Measurements from ENCODE around the gene CAMK1D. TPM values are rescaled to one million over a fixed set of nuclear protein-coding genes. Genes with fewer than 3 reads are reported as not detected.
"Not testable (repeated sequence)": the region's sequence is repeated elsewhere in the genome, so short reads cannot be mapped to it uniquely, and the experiment has no call there.

Gene CAMK1D
- polyA plus RNA-seq, 1 of the 3 experiments (the other 2 are of a cell fraction) = 4.1 TPM

GRCh38 chr10:12438919-12439692 is 89.8 kb downstream of the CAMK1D start:
- Histone ChIP-seq H3K9ac (no peak overlapping the region), H4K20me1 (ENCODE audit: insufficient read depth) (no peaks in the 10 kb centered on the region), H3K79me2 (ENCODE audit: insufficient read depth) (no peaks in the 10 kb centered on the region), H2AFZ (ENCODE audit: low read depth) (no peak overlapping the region), H3K9me3 (no peaks in the 10 kb centered on the region), H3K27me3 (ENCODE audit: insufficient read depth) (no peaks in the 10 kb centered on the region), H3K4me2 (no peak overlapping the region), H3K36me3 (replicated peaks in 1 of 2; ENCODE audit: control insufficient read depth in 1 of 2, insufficient read depth in 2 of 2, low read length in 1 of 2) (no peaks in the 10 kb centered on the region), H3K4me1 (ENCODE audit: control insufficient read depth in 1 of 2, insufficient read depth in 2 of 2, low read depth in 1 of 2, low read length in 1 of 2) (no peaks in the 10 kb centered on the region), H3F3A (replicated peaks; ENCODE audit: insufficient read depth) (no peaks in the 10 kb centered on the region), H3K9me2 (no peaks in the 10 kb centered on the region), H3K4me3 (ENCODE audit: low read depth in 2 of 2, low read length in 1 of 2) (no peak overlapping the region), H3K27ac (ENCODE audit: low read depth in 2 of 2, low read length in 1 of 2) (no peak overlapping the region)
- ChIA-PET POLR2A (no interaction called here), CTCF (no interaction called here)
- DNase-seq = no peak
- WGBS (ENCODE audit: low lambda C conversion rate) = 88% methylated on average over 16 of the region's 16 CpGs
- TF ChIP-seq RXRA (IDR thresholded peaks at IDR 0.05; ENCODE audit: borderline replicate concordance, low read depth) = no peak
- no peak for TF ChIP-seq RAD21 (IDR thresholded peaks at IDR 0.05; ENCODE audit: low read length)
- TF ChIP-seq ELF1 (IDR thresholded peaks at IDR 0.05) = no peak
- TF ChIP-seq RCOR1 (IDR thresholded peaks at IDR 0.05; ENCODE audit: low read length) = no peak
- TF ChIP-seq, protein P1, sequence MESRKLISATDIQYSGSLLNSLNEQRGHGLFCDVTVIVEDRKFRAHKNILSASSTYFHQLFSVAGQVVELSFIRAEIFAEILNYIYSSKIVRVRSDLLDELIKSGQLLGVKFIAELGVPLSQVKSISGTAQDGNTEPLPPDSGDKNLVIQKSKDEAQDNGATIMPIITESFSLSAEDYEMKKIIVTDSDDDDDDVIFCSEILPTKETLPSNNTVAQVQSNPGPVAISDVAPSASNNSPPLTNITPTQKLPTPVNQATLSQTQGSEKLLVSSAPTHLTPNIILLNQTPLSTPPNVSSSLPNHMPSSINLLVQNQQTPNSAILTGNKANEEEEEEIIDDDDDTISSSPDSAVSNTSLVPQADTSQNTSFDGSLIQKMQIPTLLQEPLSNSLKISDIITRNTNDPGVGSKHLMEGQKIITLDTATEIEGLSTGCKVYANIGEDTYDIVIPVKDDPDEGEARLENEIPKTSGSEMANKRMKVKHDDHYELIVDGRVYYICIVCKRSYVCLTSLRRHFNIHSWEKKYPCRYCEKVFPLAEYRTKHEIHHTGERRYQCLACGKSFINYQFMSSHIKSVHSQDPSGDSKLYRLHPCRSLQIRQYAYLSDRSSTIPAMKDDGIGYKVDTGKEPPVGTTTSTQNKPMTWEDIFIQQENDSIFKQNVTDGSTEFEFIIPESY (IDR thresholded peaks at IDR 0.05; ENCODE audit: borderline replicate concordance, low read depth) = no peak
- TF ChIP-seq NRF1 (IDR thresholded peaks at IDR 0.05; ENCODE audit: low read depth, low read length) = no peak
- TF ChIP-seq FOSL2 (IDR thresholded peaks at IDR 0.05; ENCODE audit: borderline replicate concordance, low read depth) = no peak
- TF ChIP-seq, protein P2, sequence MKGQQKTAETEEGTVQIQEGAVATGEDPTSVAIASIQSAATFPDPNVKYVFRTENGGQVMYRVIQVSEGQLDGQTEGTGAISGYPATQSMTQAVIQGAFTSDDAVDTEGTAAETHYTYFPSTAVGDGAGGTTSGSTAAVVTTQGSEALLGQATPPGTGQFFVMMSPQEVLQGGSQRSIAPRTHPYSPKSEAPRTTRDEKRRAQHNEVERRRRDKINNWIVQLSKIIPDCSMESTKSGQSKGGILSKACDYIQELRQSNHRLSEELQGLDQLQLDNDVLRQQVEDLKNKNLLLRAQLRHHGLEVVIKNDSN (IDR thresholded peaks at IDR 0.05; ENCODE audit: borderline replicate concordance, low read depth) = no peak

DNA sequence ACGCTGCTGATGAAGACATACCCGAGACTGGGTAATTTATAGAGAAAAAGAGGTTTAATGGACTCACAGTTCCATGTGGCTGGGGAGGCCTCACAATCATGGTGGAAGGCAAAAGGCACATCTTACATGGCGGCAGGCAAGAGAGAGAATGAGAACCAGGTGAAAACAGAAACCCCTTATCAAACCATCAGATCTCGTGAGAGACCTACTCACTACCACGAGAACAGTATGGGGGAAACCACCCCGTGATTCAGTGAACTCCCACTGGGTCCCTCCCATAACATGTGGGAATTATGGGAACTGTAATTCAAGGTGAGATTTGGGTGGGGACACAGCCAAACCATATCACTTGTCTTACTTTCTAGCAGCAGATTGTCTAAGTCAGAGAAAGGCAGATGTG is 90.4 kb downstream of the CAMK1D start:
- H4K20me1 ChIP-seq (ENCODE audit: insufficient read depth); H3K9me2 ChIP-seq; CTCF ChIA-PET; H3K79me2 ChIP-seq (ENCODE audit: insufficient read depth); H3K36me3 ChIP-seq (replicated peaks in 1 of 2; ENCODE audit: control insufficient read depth in 1 of 2, insufficient read depth in 2 of 2, low read length in 1 of 2); H3K9me3 ChIP-seq; H3K27me3 ChIP-seq (ENCODE audit: insufficient read depth); POLR2A ChIA-PET; DNase-seq; H3K4me2 ChIP-seq; H3K4me3 ChIP-seq (ENCODE audit: low read depth in 2 of 2, low read length in 1 of 2); H2AFZ ChIP-seq (ENCODE audit: low read depth); H3K9ac ChIP-seq; H3K27ac ChIP-seq (ENCODE audit: low read depth in 2 of 2, low read length in 1 of 2); H3F3A ChIP-seq (replicated peaks; ENCODE audit: insufficient read depth); H3K4me1 ChIP-seq (ENCODE audit: control insufficient read depth in 1 of 2, insufficient read depth in 2 of 2, low read depth in 1 of 2, low read length in 1 of 2): not testable (repeated sequence)
- WGBS (ENCODE audit: low lambda C conversion rate) = 89% methylated on average over 6 of the region's 6 CpGs

DNA sequence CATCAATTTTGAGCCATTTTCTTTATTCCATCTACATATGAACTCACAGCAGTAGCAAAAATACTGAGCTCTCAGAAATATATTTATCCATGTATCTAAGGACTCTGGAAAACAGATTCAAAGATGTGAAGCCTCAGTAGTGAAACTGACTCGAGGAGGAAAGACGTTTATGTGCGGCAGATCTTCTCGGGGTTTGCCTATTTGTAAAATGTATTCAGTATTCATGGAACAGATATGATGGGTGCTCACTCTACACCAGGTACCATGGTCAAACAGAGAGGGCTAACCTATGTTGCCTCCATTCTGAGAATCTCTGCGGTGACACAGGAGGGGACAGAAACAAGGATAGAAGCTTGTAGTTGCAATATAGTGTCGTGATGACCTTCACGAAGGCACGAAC is 93.7 kb downstream of the CAMK1D start:
- Histone ChIP-seq H3K27ac (ENCODE audit: low read depth in 2 of 2, low read length in 1 of 2) (no peak overlapping the region), H3K27me3 (ENCODE audit: insufficient read depth) (no peaks in the 10 kb centered on the region), H2AFZ (ENCODE audit: low read depth) (no peak overlapping the region), H3K79me2 (ENCODE audit: insufficient read depth) (no peaks in the 10 kb centered on the region), H3F3A (replicated peaks; ENCODE audit: insufficient read depth) (no peaks in the 10 kb centered on the region), H4K20me1 (ENCODE audit: insufficient read depth) (no peaks in the 10 kb centered on the region), H3K9me2 (no peaks in the 10 kb centered on the region), H3K4me1 (ENCODE audit: control insufficient read depth in 1 of 2, insufficient read depth in 2 of 2, low read depth in 1 of 2, low read length in 1 of 2) (no peaks in the 10 kb centered on the region), H3K36me3 (replicated peaks in 1 of 2; ENCODE audit: control insufficient read depth in 1 of 2, insufficient read depth in 2 of 2, low read length in 1 of 2) (no peaks in the 10 kb centered on the region), H3K4me3 (ENCODE audit: low read depth in 2 of 2, low read length in 1 of 2) (no peak overlapping the region), H3K4me2 (no peak overlapping the region), H3K9me3 (no peaks in the 10 kb centered on the region), H3K9ac (no peak overlapping the region)
- 96% methylated on average over 8 of the region's 8 CpGs for WGBS (ENCODE audit: low lambda C conversion rate)
- ChIA-PET CTCF (interaction anchor here (1.3 kb wide), 1 partner anchor 17 kb away, joined by 3 read pairs; no protein-coding TSS in a partner anchor), POLR2A (no interaction called here)
- DNase-seq = no peak
- TF ChIP-seq SMC3 (IDR thresholded peaks at IDR 0.05; ENCODE audit: low read depth, low read length) (no peak), RFX5 (IDR thresholded peaks at IDR 0.05; ENCODE audit: low read length) (no peak), TAF1 (IDR thresholded peaks at IDR 0.05; ENCODE audit: borderline replicate concordance, low read depth, low read length) (no peak), MXI1 (IDR thresholded peaks at IDR 0.05; ENCODE audit: low read depth, low read length) (no peak), CTCF (IDR thresholded peaks at IDR 0.05) (no peak)
- TF ChIP-seq, protein P2 (IDR thresholded peaks at IDR 0.05; ENCODE audit: borderline replicate concordance, low read depth) = no peak
- TF ChIP-seq, protein P1 (IDR thresholded peaks at IDR 0.05; ENCODE audit: borderline replicate concordance, low read depth) = no peak

Data from SK-N-SH (cell line).